ENCODE data around the gene MLNR.

The MLNR gene

DNA sequence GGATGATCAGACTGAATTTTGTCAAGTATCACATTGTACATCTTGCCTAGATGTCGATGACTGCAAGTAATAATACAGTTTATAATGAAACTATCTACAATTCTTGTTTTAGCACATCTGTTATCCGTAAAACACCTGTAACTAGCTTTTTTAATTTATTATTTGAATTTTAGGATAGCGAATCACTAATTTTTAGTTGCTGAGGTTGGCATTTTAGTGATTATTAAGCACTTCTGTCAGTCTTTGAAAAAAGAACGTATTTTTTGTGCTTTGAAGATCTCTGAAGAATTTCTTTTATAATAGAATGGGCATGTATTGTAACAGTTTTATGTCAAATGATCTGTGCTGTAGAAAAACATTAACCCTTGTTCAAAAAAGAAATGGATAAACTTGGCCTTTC lies 11.5 kb upstream of the MLNR start:
- no peaks in the 10 kb centered on the region for H3K27me3 ChIP-seq (ENCODE audit: control insufficient read depth in 1 of 2, insufficient read depth in 1 of 2, low read length in 2 of 2)
- H3K27ac ChIP-seq (ENCODE audit: low read length, poor library complexity, severe bottlenecking): no peak overlapping the region
- no peak overlapping the region for H2AK5ac ChIP-seq (ENCODE audit: low read length, severe bottlenecking)
- no peak overlapping the region for H2BK12ac ChIP-seq (ENCODE audit: low read length in 2 of 2)
- no peak overlapping the region for H3K4ac ChIP-seq (ENCODE audit: low read depth in 1 of 2, low read length in 2 of 2)
- H4K8ac ChIP-seq (ENCODE audit: low read length): no peak overlapping the region
- H2BK5ac ChIP-seq (ENCODE audit: low read depth, low read length, poor library complexity, severe bottlenecking): no peak overlapping the region
- H3K18ac ChIP-seq (ENCODE audit: low read depth in 1 of 2, low read length in 2 of 2): no peak overlapping the region
- no peak for DNase-seq
- no peak overlapping the region for H3K9ac ChIP-seq (ENCODE audit: low read length)
- no peak overlapping the region for H2BK120ac ChIP-seq (ENCODE audit: low read depth, low read length)
- peaks cover 4% of the 10 kb centered on the region for H3K79me1 ChIP-seq (replicated peaks; ENCODE audit: low read length, poor library complexity, severe bottlenecking)
- H3K4me2 ChIP-seq (ENCODE audit: low read length, poor library complexity, severe bottlenecking): no peak overlapping the region
- no peaks in the 10 kb centered on the region for H3K9me3 ChIP-seq (ENCODE audit: control insufficient read depth, low read length)
- H3K23ac ChIP-seq (ENCODE audit: low read length in 2 of 2): no peak overlapping the region
- no peak overlapping the region for H3K14ac ChIP-seq (ENCODE audit: low read length in 2 of 2)
- H4K91ac ChIP-seq (ENCODE audit: low read length): no peak overlapping the region
- no peak overlapping the region for H3K4me3 ChIP-seq (ENCODE audit: insufficient read depth in 1 of 2, low read depth in 1 of 2, low read length in 2 of 2)
- WGBS: 100% methylated on average over 2 of the region's 4 CpGs
- H3K4me1 ChIP-seq (ENCODE audit: control insufficient read depth, insufficient read depth, low read depth, low read length): no peaks in the 10 kb centered on the region
- H2AFZ ChIP-seq (ENCODE audit: low read depth, low read length): no peak overlapping the region
- H3K36me3 ChIP-seq (ENCODE audit: control insufficient read depth in 1 of 2, insufficient read depth in 2 of 2, low read depth in 1 of 2, low read length in 2 of 2): peaks cover 11 to 83% of the 10 kb centered on the region in 2 experiments
- no peak overlapping the region for H2BK15ac ChIP-seq (ENCODE audit: low read depth, poor library complexity, severe bottlenecking)

- Histone ChIP-seq H3K79me1 (replicated peaks; ENCODE audit: low read length, poor library complexity, severe bottlenecking) (peaks cover 1% of the 10 kb centered on the region), H3K4me2 (ENCODE audit: low read length, poor library complexity, severe bottlenecking) (no peak overlapping the region)
- WGBS: 100% methylated on average over 1 of the region's 1 CpG
These were observed 10.0 kb upstream of the MLNR start for GRCh38 chr13:49210114-49210513.

GRCh38 chr13:49210669-49211068 lies 9.5 kb upstream of the MLNR start:
- Histone ChIP-seq H2BK5ac (ENCODE audit: low read depth, low read length, poor library complexity, severe bottlenecking) (no peak overlapping the region), H4K8ac (ENCODE audit: low read length) (no peak overlapping the region), H4K91ac (ENCODE audit: low read length) (no peak overlapping the region), H3K27me3 (ENCODE audit: control insufficient read depth in 1 of 2, insufficient read depth in 1 of 2, low read length in 2 of 2) (no peaks in the 10 kb centered on the region), H3K4ac (ENCODE audit: low read depth in 1 of 2, low read length in 2 of 2) (no peak overlapping the region), H3K79me1 (replicated peaks; ENCODE audit: low read length, poor library complexity, severe bottlenecking) (peaks cover 1% of the 10 kb centered on the region), H3K9me3 (ENCODE audit: control insufficient read depth, low read length) (no peaks in the 10 kb centered on the region), H3K4me2 (ENCODE audit: low read length, poor library complexity, severe bottlenecking) (no peak overlapping the region), H3K27ac (ENCODE audit: low read length, poor library complexity, severe bottlenecking) (no peak overlapping the region), H3K9ac (ENCODE audit: low read length) (no peak overlapping the region), H3K14ac (ENCODE audit: low read length in 2 of 2) (no peak overlapping the region), H2AFZ (ENCODE audit: low read depth, low read length) (no peak overlapping the region), H3K4me3 (ENCODE audit: insufficient read depth in 1 of 2, low read depth in 1 of 2, low read length in 2 of 2) (no peak overlapping the region), H2BK15ac (ENCODE audit: low read depth, poor library complexity, severe bottlenecking) (no peak overlapping the region), H2AK5ac (ENCODE audit: low read length, severe bottlenecking) (no peak overlapping the region), H3K18ac (ENCODE audit: low read depth in 1 of 2, low read length in 2 of 2) (no peak overlapping the region), H3K4me1 (ENCODE audit: control insufficient read depth, insufficient read depth, low read depth, low read length) (no peaks in the 10 kb centered on the region), H2BK12ac (ENCODE audit: low read length in 2 of 2) (no peak overlapping the region), H3K23ac (ENCODE audit: low read length in 2 of 2) (no peak overlapping the region), H3K36me3 (ENCODE audit: control insufficient read depth in 1 of 2, insufficient read depth in 2 of 2, low read depth in 1 of 2, low read length in 2 of 2) (peaks cover 11 to 62% of the 10 kb centered on the region in 2 experiments), H2BK120ac (ENCODE audit: low read depth, low read length) (no peak overlapping the region)
- DNase-seq: no peak
- 97% methylated on average over 5 of the region's 5 CpGs for WGBS

More at GRCh38 chr13:49210114-49210513, 10.0 kb upstream of the MLNR start:
- H3K14ac ChIP-seq (ENCODE audit: low read length in 2 of 2): no peak overlapping the region
- H3K23ac ChIP-seq (ENCODE audit: low read length in 2 of 2): no peak overlapping the region
- H3K4ac ChIP-seq (ENCODE audit: low read depth in 1 of 2, low read length in 2 of 2): no peak overlapping the region
- H3K27me3 ChIP-seq (ENCODE audit: control insufficient read depth in 1 of 2, insufficient read depth in 1 of 2, low read length in 2 of 2): no peaks in the 10 kb centered on the region
- no peak overlapping the region for H2BK120ac ChIP-seq (ENCODE audit: low read depth, low read length)
- no peak overlapping the region for H2BK15ac ChIP-seq (ENCODE audit: low read depth, poor library complexity, severe bottlenecking)
- H2BK5ac ChIP-seq (ENCODE audit: low read depth, low read length, poor library complexity, severe bottlenecking): no peak overlapping the region
- H3K4me3 ChIP-seq (ENCODE audit: insufficient read depth in 1 of 2, low read depth in 1 of 2, low read length in 2 of 2): no peak overlapping the region
- peaks cover 11 to 68% of the 10 kb centered on the region in 2 experiments for H3K36me3 ChIP-seq (ENCODE audit: control insufficient read depth in 1 of 2, insufficient read depth in 2 of 2, low read depth in 1 of 2, low read length in 2 of 2)
- no peaks in the 10 kb centered on the region for H3K4me1 ChIP-seq (ENCODE audit: control insufficient read depth, insufficient read depth, low read depth, low read length)
- DNase-seq: no peak
- H2AFZ ChIP-seq (ENCODE audit: low read depth, low read length): no peak overlapping the region
- no peak overlapping the region for H3K27ac ChIP-seq (ENCODE audit: low read length, poor library complexity, severe bottlenecking)
- no peak overlapping the region for H4K91ac ChIP-seq (ENCODE audit: low read length)
- H3K9me3 ChIP-seq (ENCODE audit: control insufficient read depth, low read length): no peaks in the 10 kb centered on the region
- H2BK12ac ChIP-seq (ENCODE audit: low read length in 2 of 2): no peak overlapping the region
- H2AK5ac ChIP-seq (ENCODE audit: low read length, severe bottlenecking): no peak overlapping the region
- no peak overlapping the region for H3K9ac ChIP-seq (ENCODE audit: low read length)
- no peak overlapping the region for H4K8ac ChIP-seq (ENCODE audit: low read length)
- no peak overlapping the region for H3K18ac ChIP-seq (ENCODE audit: low read depth in 1 of 2, low read length in 2 of 2)

DNA sequence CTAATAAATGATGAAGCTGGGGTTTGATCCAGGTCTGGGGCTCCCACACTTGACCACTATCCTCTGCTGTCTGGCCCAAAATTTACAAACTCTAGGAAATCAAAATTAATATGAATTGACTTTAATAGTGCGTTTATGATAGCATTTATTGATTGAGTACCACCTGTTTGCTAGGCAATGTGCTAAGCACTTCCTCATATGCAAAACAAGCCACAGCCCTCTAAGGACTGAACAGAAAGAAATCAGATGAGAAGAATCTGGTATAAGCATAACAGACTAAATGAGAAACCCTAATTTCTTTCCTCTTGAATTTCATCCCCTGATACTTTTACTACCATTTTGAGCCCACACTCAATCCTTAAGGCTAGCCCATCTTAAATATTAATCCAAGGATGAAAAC lies 6.6 kb upstream of the MLNR start:
- Histone ChIP-seq H3K14ac (ENCODE audit: low read length in 2 of 2) (no peak overlapping the region), H3K4ac (ENCODE audit: low read depth in 1 of 2, low read length in 2 of 2) (no peak overlapping the region), H3K4me2 (ENCODE audit: low read length, poor library complexity, severe bottlenecking) (no peak overlapping the region), H2AFZ (ENCODE audit: low read depth, low read length) (no peak overlapping the region), H3K23ac (ENCODE audit: low read length in 2 of 2) (no peak overlapping the region), H2AK5ac (ENCODE audit: low read length, severe bottlenecking) (no peak overlapping the region), H4K8ac (ENCODE audit: low read length) (no peak overlapping the region), H3K9ac (ENCODE audit: low read length) (no peak overlapping the region), H4K91ac (ENCODE audit: low read length) (no peak overlapping the region), H3K9me3 (ENCODE audit: control insufficient read depth, low read length) (no peaks in the 10 kb centered on the region), H3K36me3 (ENCODE audit: control insufficient read depth in 1 of 2, insufficient read depth in 2 of 2, low read depth in 1 of 2, low read length in 2 of 2) (peaks cover 7 to 34% of the 10 kb centered on the region in 2 experiments), H3K4me1 (ENCODE audit: control insufficient read depth, insufficient read depth, low read depth, low read length) (peaks cover 3% of the 10 kb centered on the region), H2BK15ac (ENCODE audit: low read depth, poor library complexity, severe bottlenecking) (no peak overlapping the region), H2BK12ac (ENCODE audit: low read length in 2 of 2) (no peak overlapping the region), H3K4me3 (ENCODE audit: insufficient read depth in 1 of 2, low read depth in 1 of 2, low read length in 2 of 2) (no peak overlapping the region), H3K27ac (ENCODE audit: low read length, poor library complexity, severe bottlenecking) (no peak overlapping the region), H3K18ac (ENCODE audit: low read depth in 1 of 2, low read length in 2 of 2) (no peak overlapping the region), H3K79me1 (replicated peaks; ENCODE audit: low read length, poor library complexity, severe bottlenecking) (peaks cover 1% of the 10 kb centered on the region), H2BK120ac (ENCODE audit: low read depth, low read length) (no peak overlapping the region), H3K27me3 (ENCODE audit: control insufficient read depth in 1 of 2, insufficient read depth in 1 of 2, low read length in 2 of 2) (peaks cover 17 to 20% of the 10 kb centered on the region in 2 experiments), H2BK5ac (ENCODE audit: low read depth, low read length, poor library complexity, severe bottlenecking) (no peak overlapping the region)
- WGBS: no CpG with 5 or more reads among the region's 1 CpG
- DNase-seq: no peak
